Panc1 (cell line): Measurements from ENCODE around the gene CLK4. TPM values are rescaled to one million over a fixed set of nuclear protein-coding genes. Genes with fewer than 3 reads are reported as not detected.

Experiments
- ATAC-seq: fragments of 200-7000 bp; cut with Tn5 transposase; 2 replicates; pipeline ENCODE4 v1.9.1; 2020; ENCODE audit warnings: mild to moderate bottlenecking, moderate library complexity
- BruUV-seq: library from RNA; stranded (reverse); fragments of 400-500 nt; replicated peaks from 2 replicates; lab custom pipeline; 2021; lab: Mats Ljungman, UMichigan
- CTCF ChIA-PET: fragments of 300-600 bp; sonication (Branson Sonifier 250); formaldehyde crosslinking; loops from one replicate; lab custom pipeline; 2022; ENCODE audit warnings: antibody characterized with exemption; lab: Charles Lee
- POLR2A ChIA-PET: fragments of 300-600 bp; sonication (Branson Sonifier 250); formaldehyde crosslinking; loops from one replicate; lab custom pipeline; 2022; ENCODE audit warnings: antibody characterized with exemption; lab: Charles Lee
- DNase-seq: peaks from one replicate; pipeline ENCODE4 v3.0.0-alpha.2; 2010; ENCODE audit warnings: low read depth, low spot score
- H3K27ac ChIP-seq: 2 replicates; pipeline ENCODE4 v1.5.1; 2011; ENCODE audit warnings: mild to moderate bottlenecking, low read length, inconsistent platforms
- H3K27me3 ChIP-seq: fragments of 200-500 bp; sonication (Bioruptor generic); 2 replicates; pipeline ENCODE4 v1.6.0; 2014; ENCODE audit warnings: low read length, inconsistent platforms; ENCODE audit not compliant: control insufficient read depth, insufficient read depth
- H3K36me3 ChIP-seq: fragments of 200-500 bp; sonication (Bioruptor generic); 2 replicates; pipeline ENCODE4 v1.5.1; 2014; ENCODE audit warnings: inconsistent platforms, mild to moderate bottlenecking, low read length, moderate library complexity; ENCODE audit not compliant: control insufficient read depth, insufficient read depth
- H3K4me1 ChIP-seq: 2 replicates; pipeline ENCODE4 v1.5.1; 2011; ENCODE audit warnings: inconsistent platforms, mild to moderate bottlenecking, low read length, moderate library complexity; ENCODE audit not compliant: control insufficient read depth, insufficient read depth
- H3K4me3 ChIP-seq, 2 experiments: 2 replicates each; pipeline ENCODE4 v1.5.1; 2011 to 2012; ENCODE audit warnings: low read depth in 2 of 2, low read length in 2 of 2, mild to moderate bottlenecking in 2 of 2, inconsistent platforms in 1 of 2, moderate library complexity in 1 of 2
- H3K9me3 ChIP-seq: fragments of 200-500 bp; sonication (Bioruptor generic); 2 replicates; pipeline ENCODE4 v1.5.1; 2014; ENCODE audit warnings: low read depth, mild to moderate bottlenecking, inconsistent platforms, low read length, moderate library complexity; ENCODE audit not compliant: control insufficient read depth, insufficient read depth
- CTCF ChIP-seq: fragments of 450-650 bp; IDR thresholded peaks from 2 replicates; pipeline ENCODE4 v1.5.1; 2017; ENCODE audit warnings: mild to moderate bottlenecking
- POLR2AphosphoS5 ChIP-seq: IDR thresholded peaks from 2 replicates; pipeline ENCODE4 v1.6.1; 2012; ENCODE audit warnings: mild to moderate bottlenecking, low read depth, low read length, moderate library complexity
- REST ChIP-seq, 2 experiments: IDR thresholded peaks; 2 replicates each; pipeline ENCODE4 v1.6.1; 2011 to 2012; ENCODE audit warnings: low read depth in 2 of 2, control low read depth in 1 of 2, low read length in 1 of 2, mild to moderate bottlenecking in 1 of 2, moderate library complexity in 1 of 2; ENCODE audit not compliant: insufficient read depth in 1 of 2
- SIN3A ChIP-seq: IDR thresholded peaks from 2 replicates; pipeline ENCODE4 v1.6.1; 2012; ENCODE audit warnings: low read depth, mild to moderate bottlenecking, low read length, moderate library complexity, borderline replicate concordance; ENCODE audit not compliant: insufficient read depth
- TCF7L2 ChIP-seq: IDR thresholded peaks from 2 replicates; pipeline ENCODE4 v1.6.1; 2011; ENCODE audit warnings: mild to moderate bottlenecking, low read depth, low read length, inconsistent platforms
- in situ Hi-C: cut with HindIII; loops from 2 replicates; pipeline ENCODE4 v1.10.0; 2016; ENCODE audit warnings: low sequenced_read_pairs, low pct_unique_long_range_greater_than_20kb
- intact Hi-C: fragments of 100-400 bp; cut with micrococcal nuclease; formaldehyde crosslinking; loops from one replicate; pipeline ENCODE4 v1.10.0; 2022; ENCODE audit not compliant: unreplicated experiment
- total RNA-seq: library from RNA; stranded (reverse); gene quantifications from one replicate; pipeline ENCODE4 v1.2.1, GENCODE V29; 2021; ENCODE audit not compliant: unreplicated experiment

Gene CLK4
- total RNA-seq, 1 experiment from 2014 or later = 23.4 TPM

- H3K27ac ChIP-seq = no peak overlapping the region
- TF ChIP-seq REST (IDR thresholded peaks at IDR 0.05; ENCODE audit: insufficient read depth in 1 of 2, low read depth in 2 of 2, low read length in 1 of 2) = no peak
- TF ChIP-seq CTCF = no peak
- no peak for TF ChIP-seq POLR2AphosphoS5
- TF ChIP-seq SIN3A = no peak
- no peak for TF ChIP-seq TCF7L2
Observed at GRCh38 chr5:178674334-178674733, 47.5 kb upstream of the CLK4 start.

GRCh38 chr5:178673801-178674295, 47.0 kb upstream of the CLK4 start:
- CTCF ChIA-PET = no interaction called here
- TF ChIP-seq TCF7L2 (no peak), POLR2AphosphoS5 (no peak), SIN3A (no peak), REST (IDR thresholded peaks at IDR 0.05; ENCODE audit: insufficient read depth in 1 of 2, low read depth in 2 of 2, low read length in 1 of 2) (no peak), CTCF (no peak)
- in situ Hi-C loops = no loop called here

More at GRCh38 chr5:178674334-178674733, 47.5 kb upstream of the CLK4 start:
- ChIA-PET POLR2A (interaction anchor here (0.6 kb wide), 1 partner anchor 12 kb away, joined by 3 read pairs; no protein-coding TSS in a partner anchor), CTCF (no interaction called here)
- no TSS peak for BruUV-seq
- Histone ChIP-seq H3K36me3 (no peaks in the 10 kb centered on the region), H3K27me3 (no peaks in the 10 kb centered on the region), H3K4me1 (no peaks in the 10 kb centered on the region), H3K4me3 (no peak overlapping the region), H3K9me3 (no peaks in the 10 kb centered on the region)
- DNase-seq (no peak), ATAC-seq (no peak)
- intact Hi-C loops (no loop called here), in situ Hi-C loops (no loop called here)

More at GRCh38 chr5:178673801-178674295, 47.0 kb upstream of the CLK4 start:
- DNase-seq = no peak
- intact Hi-C loops = no loop called here
- Histone ChIP-seq H3K27ac (no peak overlapping the region), H3K9me3 (no peaks in the 10 kb centered on the region), H3K36me3 (no peaks in the 10 kb centered on the region), H3K4me1 (no peaks in the 10 kb centered on the region), H3K27me3 (no peaks in the 10 kb centered on the region), H3K4me3 (no peak overlapping the region)
- ATAC-seq = no peak
- POLR2A ChIA-PET = interaction anchor here (0.6 kb wide), 1 partner anchor 12 kb away, joined by 3 read pairs; no protein-coding TSS in a partner anchor
- BruUV-seq = no TSS peak
